Psoas muscle (tissue), 8 donors: Measurements from ENCODE around the gene KSR1. TPM values are rescaled to one million over a fixed set of nuclear protein-coding genes. Genes with fewer than 3 reads are reported as not detected.

Source experiments
- ATAC-seq, 4 donors: fragments of 200-7000 bp; cut with Tn5 transposase; one replicate each; pipeline ENCODE4 v1.9.1; 2020; ENCODE audit warnings: moderate library complexity in 3 of 4, mild to moderate bottlenecking in 2 of 4
- DNase-seq, 2 donors: peaks; one replicate each; pipeline ENCODE4 v3.0.0-alpha.2; 2020
- H3K27ac ChIP-seq: fragments of 200-600 bp; one replicate; pipeline ENCODE4 v1.8.0; 2022
- H3K27me3 ChIP-seq, 3 donors: fragments of 200-600 bp in 1 of 3; one replicate each; pipeline versions ENCODE4 v1.6.1 to v1.8.0; 2013 to 2022; ENCODE audit warnings: low read length in 2 of 3, mild to moderate bottlenecking in 2 of 3, moderate library complexity in 1 of 3; ENCODE audit not compliant: insufficient read depth in 3 of 3
- H3K36me3 ChIP-seq, 2 donors: fragments of 200-600 bp in 1 of 2; one replicate each; pipeline versions ENCODE4 v1.6.1 to v1.8.0; 2013 to 2022; ENCODE audit warnings: low read depth in 1 of 2, mild to moderate bottlenecking in 1 of 2, moderate library complexity in 1 of 2; ENCODE audit not compliant: insufficient read depth in 1 of 2
- H3K4me1 ChIP-seq: fragments of 200-600 bp; one replicate; pipeline ENCODE4 v1.8.0; 2022
- H3K4me3 ChIP-seq: fragments of 200-600 bp; one replicate; pipeline ENCODE4 v1.8.0; 2022; ENCODE audit warnings: mild to moderate bottlenecking
- H3K9me3 ChIP-seq: fragments of 200-600 bp; one replicate; pipeline ENCODE4 v1.8.0; 2022
- WGBS, 3 donors: extraction: QIAGEN DNeasy Blood & Tissue Kit; methylation state at CpG; one replicate each; pipeline versions ENCODE4 v1.1.6 to v1.1.7; 2013; 5-methylcytosine and 5-hydroxymethylcytosine counted together
- intact Hi-C, 2 donors: fragments of 100-400 bp; cut with DNase I; formaldehyde crosslinking; loops; one replicate each; pipeline versions ENCODE4 v1.11.0 to v1.14.2; 2022
- polyA plus RNA-seq, 3 donors: library from polyadenylated mRNA; stranded (reverse); fragments of 200-250 nt; gene quantifications; one replicate each; pipeline ENCODE4 v1.2.3, GENCODE V29; 2013
- total RNA-seq, 4 donors: library from RNA; stranded (reverse); fragmentation: NEBNext Ultra II Directional in 2 of 4; extraction: Animal tissue kit (Norgen Biotek cat#: 25700) in 2 of 4; gene quantifications; one replicate each; pipeline versions ENCODE4 v1.2.1 to v1.2.4, GENCODE V29; 2021 to 2023
- TF ChIP-seq, protein P1 (sequence below): fragments of 200-600 bp; IDR thresholded peaks from one replicate; pipeline ENCODE4 v1.8.0; 2022; ENCODE audit warnings: antibody characterized with exemption
- donor health status: healthy with polysubstance abuse.
- donor health status: DM: no; HTN: no; CAD: no; lungs with moderate emphysema.
- donor health status: Bipolar disorder and iron deficiency.
- donor health status: healthy.
- donor health status: DM: yes; HTN: yes; CAD: no.
- donor health status: DM: no; HTN: no; CAD: no.
- donor health status: DM: no; HTN: no; CAD: no.
- donor health status: DM: yes; HTN: yes; CAD: no.

KSR1 gene
- total and polyA plus RNA-seq, 7 donors: 7.8 to 93.0 (median 46.5) TPM

DNA sequence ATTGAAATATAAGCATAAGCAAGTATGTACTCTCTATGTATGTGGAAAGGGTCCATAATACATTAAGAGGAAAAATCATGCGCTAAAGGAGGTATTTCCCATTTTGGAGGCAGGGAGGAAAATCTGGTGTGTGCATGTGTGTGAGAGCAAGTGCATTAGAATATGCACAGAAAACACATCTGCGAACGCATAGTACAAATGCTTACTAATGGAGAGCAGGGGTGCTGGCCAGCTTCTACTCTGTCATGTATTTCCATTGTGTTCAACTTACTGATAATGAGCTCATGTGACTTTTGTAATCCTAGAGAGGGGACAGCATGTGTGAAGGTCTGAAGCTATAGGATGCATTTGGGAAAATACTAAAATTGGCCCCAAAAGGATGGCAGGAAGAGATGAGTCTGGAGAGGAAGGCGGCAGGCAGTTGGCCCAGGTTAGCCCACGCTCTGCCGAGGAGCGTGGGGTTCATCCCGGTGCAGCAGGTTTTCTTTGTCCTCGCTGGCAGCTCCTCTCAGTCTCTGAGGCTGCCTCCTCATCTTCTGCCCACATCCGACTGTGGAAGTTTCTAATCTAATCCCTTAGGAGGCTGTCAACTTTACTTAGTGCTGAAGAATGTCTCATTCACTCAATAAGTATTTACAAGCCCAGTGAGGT is 17.8 kb upstream of the KSR1 start:
- H3K9me3 ChIP-seq: no peaks in the 10 kb centered on the region
- DNase-seq (no peak), ATAC-seq (no peak)
- H3K27me3 ChIP-seq: no peaks in the 10 kb centered on the region
- H3K4me1 ChIP-seq: no peaks in the 10 kb centered on the region
- no peak overlapping the region for H3K4me3 ChIP-seq
- H3K27ac ChIP-seq: no peak overlapping the region
- intact Hi-C loops: no loop called here
- TF ChIP-seq, protein P1, sequence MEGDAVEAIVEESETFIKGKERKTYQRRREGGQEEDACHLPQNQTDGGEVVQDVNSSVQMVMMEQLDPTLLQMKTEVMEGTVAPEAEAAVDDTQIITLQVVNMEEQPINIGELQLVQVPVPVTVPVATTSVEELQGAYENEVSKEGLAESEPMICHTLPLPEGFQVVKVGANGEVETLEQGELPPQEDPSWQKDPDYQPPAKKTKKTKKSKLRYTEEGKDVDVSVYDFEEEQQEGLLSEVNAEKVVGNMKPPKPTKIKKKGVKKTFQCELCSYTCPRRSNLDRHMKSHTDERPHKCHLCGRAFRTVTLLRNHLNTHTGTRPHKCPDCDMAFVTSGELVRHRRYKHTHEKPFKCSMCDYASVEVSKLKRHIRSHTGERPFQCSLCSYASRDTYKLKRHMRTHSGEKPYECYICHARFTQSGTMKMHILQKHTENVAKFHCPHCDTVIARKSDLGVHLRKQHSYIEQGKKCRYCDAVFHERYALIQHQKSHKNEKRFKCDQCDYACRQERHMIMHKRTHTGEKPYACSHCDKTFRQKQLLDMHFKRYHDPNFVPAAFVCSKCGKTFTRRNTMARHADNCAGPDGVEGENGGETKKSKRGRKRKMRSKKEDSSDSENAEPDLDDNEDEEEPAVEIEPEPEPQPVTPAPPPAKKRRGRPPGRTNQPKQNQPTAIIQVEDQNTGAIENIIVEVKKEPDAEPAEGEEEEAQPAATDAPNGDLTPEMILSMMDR: no peak
- WGBS, 3 donors: 83 to 88% (median 86%) methylated on average over 10 of the region's 10 CpGs
- H3K36me3 ChIP-seq: no peaks in the 10 kb centered on the region

DNA sequence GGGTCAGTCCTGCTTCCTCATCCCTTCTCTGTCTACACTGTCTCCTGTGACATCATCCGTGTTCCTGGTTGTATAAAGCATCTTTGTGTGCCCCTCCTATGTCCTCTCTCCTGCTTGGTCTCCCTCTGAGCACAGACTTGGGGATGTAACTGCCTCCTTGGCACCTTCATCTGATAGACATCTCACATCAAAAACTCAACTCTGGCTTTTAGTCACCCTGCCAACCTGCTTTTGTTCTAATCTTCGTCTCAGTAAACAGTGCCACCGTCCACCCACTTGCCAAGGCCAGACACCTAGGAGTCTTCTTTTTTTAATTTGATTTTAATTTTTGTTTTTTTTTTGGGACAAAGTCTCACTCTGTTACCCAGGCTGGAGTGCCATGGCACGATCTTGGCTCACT is 16.9 kb upstream of the KSR1 start:
- H3K36me3 ChIP-seq: no peaks in the 10 kb centered on the region
- H3K4me3 ChIP-seq: no peak overlapping the region
- no peaks in the 10 kb centered on the region for H3K27me3 ChIP-seq
- no peaks in the 10 kb centered on the region for H3K4me1 ChIP-seq
- no peak overlapping the region for H3K27ac ChIP-seq
- TF ChIP-seq, protein P1: no peak
- DNase-seq (no peak), ATAC-seq (no peak)
- WGBS, 3 donors: 64 to 75% (median 71%) methylated on average over 4 of the region's 4 CpGs
- H3K9me3 ChIP-seq: no peaks in the 10 kb centered on the region
- intact Hi-C loops: no loop called here

DNA sequence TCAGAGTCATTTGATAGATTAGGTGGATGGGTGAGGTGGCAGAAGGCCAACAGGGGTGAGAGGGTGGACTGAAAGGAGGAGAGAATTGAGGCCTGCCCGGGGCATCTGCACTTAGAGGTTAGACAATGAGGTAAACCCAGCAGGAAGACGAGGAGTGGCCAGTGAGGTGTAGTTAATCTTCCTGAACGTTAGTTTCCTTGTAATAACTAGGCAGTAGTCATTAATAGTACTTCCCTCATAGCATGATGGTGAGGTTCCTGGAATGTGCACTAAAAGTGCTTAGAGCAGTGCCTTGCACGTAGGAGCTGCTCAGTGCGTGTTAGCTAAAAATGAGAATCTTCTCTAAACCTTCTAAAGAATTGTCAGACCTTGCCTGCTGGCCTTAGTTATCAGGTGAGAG is 13.5 kb upstream of the KSR1 start:
- H3K4me3 ChIP-seq: no peak overlapping the region
- H3K36me3 ChIP-seq: no peaks in the 10 kb centered on the region
- no peaks in the 10 kb centered on the region for H3K27me3 ChIP-seq
- no peaks in the 10 kb centered on the region for H3K9me3 ChIP-seq
- intact Hi-C loops: no loop called here
- H3K4me1 ChIP-seq: no peaks in the 10 kb centered on the region
- TF ChIP-seq, protein P1: no peak
- 34 to 58% (median 39%) methylated on average over 5 of the region's 5 CpGs for WGBS, 3 donors
- no peak for ATAC-seq
- no peak overlapping the region for H3K27ac ChIP-seq
- no peak for DNase-seq

DNA sequence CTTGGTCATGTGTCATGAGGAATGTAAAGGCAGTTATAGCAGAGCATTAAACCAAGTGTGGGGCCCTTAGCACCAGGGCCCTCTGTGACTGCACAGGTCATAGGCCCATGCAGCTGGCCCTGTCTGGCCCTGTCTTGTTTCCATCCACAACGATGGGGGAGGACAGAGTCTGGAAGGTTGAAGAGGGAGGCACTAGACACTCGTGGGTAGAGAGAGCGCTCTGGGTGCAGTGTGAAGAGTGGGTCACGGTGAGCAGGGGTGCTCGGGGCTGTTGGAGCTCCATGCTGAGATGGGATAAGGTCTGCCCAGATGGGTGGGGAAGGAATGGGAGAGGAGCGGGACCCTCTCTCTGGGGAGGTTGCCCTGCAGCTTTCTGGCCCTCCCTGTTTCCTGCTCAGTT is 12.8 kb upstream of the KSR1 start:
- H3K4me3 ChIP-seq: no peak overlapping the region
- H3K4me1 ChIP-seq: no peaks in the 10 kb centered on the region
- intact Hi-C loops: no loop called here
- no peaks in the 10 kb centered on the region for H3K27me3 ChIP-seq
- WGBS, 3 donors: 83 to 84% (median 84%) methylated on average over 6 of the region's 6 CpGs
- H3K27ac ChIP-seq: no peak overlapping the region
- H3K9me3 ChIP-seq: no peaks in the 10 kb centered on the region
- DNase-seq (no peak), ATAC-seq (no peak)
- H3K36me3 ChIP-seq: no peaks in the 10 kb centered on the region
- TF ChIP-seq, protein P1: no peak

DNA sequence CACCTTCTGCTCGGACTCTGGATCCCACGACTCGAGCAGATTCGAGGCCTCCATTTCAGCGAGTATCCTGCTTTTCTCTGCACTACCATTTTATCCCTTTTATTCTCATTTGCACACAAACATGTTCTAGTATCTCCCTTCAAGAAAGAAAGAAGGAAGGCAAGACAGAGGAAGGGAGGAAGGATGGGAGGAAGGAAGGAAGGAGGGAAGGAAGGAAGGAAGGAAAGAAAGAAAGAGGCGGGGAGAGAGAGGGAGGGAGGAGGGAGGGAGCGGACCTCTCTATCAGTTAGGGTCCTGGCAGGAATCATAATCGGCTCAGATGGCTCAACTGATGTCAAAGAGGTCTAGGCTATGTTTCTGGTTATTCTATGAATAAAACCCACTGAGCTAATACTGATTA is 10.3 kb upstream of the KSR1 start:
- no peaks in the 10 kb centered on the region for H3K9me3 ChIP-seq
- H3K4me3 ChIP-seq: no peak overlapping the region
- H3K27me3 ChIP-seq: no peaks in the 10 kb centered on the region
- H3K36me3 ChIP-seq: no peaks in the 10 kb centered on the region
- ATAC-seq (no peak), DNase-seq (no peak)
- TF ChIP-seq, protein P1: no peak
- no peaks in the 10 kb centered on the region for H3K4me1 ChIP-seq
- WGBS, 3 donors: 89 to 93% (median 92%) methylated on average over 8 of the region's 8 CpGs
- intact Hi-C loops: no loop called here
- H3K27ac ChIP-seq: no peak overlapping the region
